IMR-90 (cell line): ENCODE measurements around the gene REV3L. TPM values are rescaled to one million over a fixed set of nuclear protein-coding genes. Genes with fewer than 3 reads are reported as not detected.

Experiments
- ATAC-seq: fragments of 200-7000 bp; cut with Tn5 transposase; 2 replicates; pipeline ENCODE4 v1.9.1; 2020; ENCODE audit warnings: low read depth, mild to moderate bottlenecking, moderate library complexity
- BruUV-seq: library from RNA; stranded (reverse); fragments of 400-500 nt; replicated peaks from 2 replicates; lab custom pipeline; 2021; lab: Mats Ljungman, UMichigan
- CTCF ChIA-PET: fragments of 300-600 bp; formaldehyde crosslinking; extraction: SDS; loops from one replicate; lab custom pipeline; 2021; ENCODE audit warnings: antibody characterized with exemption; lab: Yijun Ruan, JAX
- POLR2A ChIA-PET: fragments of 300-600 bp; sonication (Branson Sonifier 250); formaldehyde crosslinking; loops from one replicate; lab custom pipeline; 2022; ENCODE audit warnings: antibody characterized with exemption; ENCODE audit not compliant: unreplicated experiment; lab: Charles Lee
- DNase-seq: peaks from one replicate; pipeline ENCODE4 v3.0.0; 2013
- H2AFZ ChIP-seq: replicated peaks from 2 replicates; pipeline ENCODE3; 2013; ENCODE audit warnings: low read length, mild to moderate bottlenecking; ENCODE audit not compliant: poor library complexity
- H2AK5ac ChIP-seq: 2 replicates; pipeline ENCODE4 v1.6.1; 2013; ENCODE audit warnings: low read depth, low read length, inconsistent platforms
- H2AK9ac ChIP-seq: replicated peaks from 2 replicates; pipeline ENCODE3; 2013; ENCODE audit warnings: mild to moderate bottlenecking, low read depth, low read length, moderate library complexity; ENCODE audit not compliant: poor library complexity
- H2BK120ac ChIP-seq: 2 replicates; pipeline ENCODE4 v1.6.1; 2013; ENCODE audit warnings: low read depth, low read length, inconsistent platforms
- H2BK15ac ChIP-seq: 3 replicates; pipeline ENCODE4 v1.6.1; 2013; ENCODE audit warnings: low read depth, low read length, inconsistent platforms
- H2BK20ac ChIP-seq: 2 replicates; pipeline ENCODE4 v1.6.1; 2013; ENCODE audit warnings: low read depth, mild to moderate bottlenecking, inconsistent platforms, low read length, moderate library complexity
- H2BK5ac ChIP-seq: 2 replicates; pipeline ENCODE4 v1.6.1; 2013; ENCODE audit warnings: mild to moderate bottlenecking, low read depth, low read length, inconsistent platforms; ENCODE audit not compliant: poor library complexity, severe bottlenecking
- H3K14ac ChIP-seq: replicated peaks from 2 replicates; pipeline ENCODE4 v1.6.1; 2013; ENCODE audit warnings: low read depth, low read length, inconsistent platforms
- H3K18ac ChIP-seq: 2 replicates; pipeline ENCODE4 v1.6.1; 2013; ENCODE audit warnings: low read depth, low read length, control low read depth
- H3K23ac ChIP-seq: 2 replicates; pipeline ENCODE4 v1.6.1; 2013; ENCODE audit warnings: low read depth, low read length, inconsistent platforms
- H3K27ac ChIP-seq: 2 replicates; pipeline ENCODE4 v1.5.1; 2013; ENCODE audit warnings: mild to moderate bottlenecking, control low read depth, low read length; ENCODE audit not compliant: insufficient read depth
- H3K27me3 ChIP-seq: 2 replicates; pipeline ENCODE4 v1.6.1; 2013; ENCODE audit warnings: low read length; ENCODE audit not compliant: control insufficient read depth, insufficient read depth
- H3K36me3 ChIP-seq: 2 replicates; pipeline ENCODE4 v1.6.1; 2013; ENCODE audit warnings: low read length, mixed read lengths; ENCODE audit not compliant: control insufficient read depth, insufficient read depth
- H3K4ac ChIP-seq: 2 replicates; pipeline ENCODE4 v1.6.1; 2013; ENCODE audit warnings: low read depth, low read length, inconsistent platforms
- H3K4me1 ChIP-seq: 2 replicates; pipeline ENCODE4 v1.6.1; 2013; ENCODE audit warnings: low read length, mixed read lengths; ENCODE audit not compliant: control insufficient read depth, insufficient read depth
- H3K4me2 ChIP-seq: 2 replicates; pipeline ENCODE4 v1.6.1; 2013; ENCODE audit warnings: low read depth, mild to moderate bottlenecking, control low read depth, low read length, moderate library complexity
- H3K4me3 ChIP-seq: 2 replicates; pipeline ENCODE4 v1.5.1; 2013; ENCODE audit warnings: low read depth, mild to moderate bottlenecking, control low read depth, low read length, moderate library complexity; ENCODE audit not compliant: insufficient read depth
- H3K56ac ChIP-seq: 2 replicates; pipeline ENCODE4 v1.6.1; 2013; ENCODE audit warnings: low read length, inconsistent platforms; ENCODE audit not compliant: insufficient read depth; ENCODE audit errors: extremely low read depth
- H3K79me1 ChIP-seq, 2 experiments: 2 replicates each; pipeline ENCODE4 v1.6.1; 2013; ENCODE audit warnings: low read length in 2 of 2, inconsistent platforms in 1 of 2, low read depth in 1 of 2
- H3K9ac ChIP-seq: 2 replicates; pipeline ENCODE4 v1.6.1; 2013; ENCODE audit warnings: low read depth, low read length, control low read depth
- H3K9me1 ChIP-seq: 2 replicates; pipeline ENCODE4 v1.6.1; 2013; ENCODE audit warnings: low read length, inconsistent platforms; ENCODE audit not compliant: insufficient read depth
- H3K9me3 ChIP-seq: 2 replicates; pipeline ENCODE4 v1.6.1; 2013; ENCODE audit warnings: low read length; ENCODE audit not compliant: control insufficient read depth, insufficient read depth
- H4K20me1 ChIP-seq: 2 replicates; pipeline ENCODE4 v1.6.1; 2013; ENCODE audit warnings: low read length, inconsistent platforms; ENCODE audit not compliant: insufficient read depth
- H4K5ac ChIP-seq: 2 replicates; pipeline ENCODE4 v1.6.1; 2013; ENCODE audit warnings: mild to moderate bottlenecking, low read depth, low read length, control low read depth
- H4K8ac ChIP-seq, 2 experiments: 2 replicates each; pipeline ENCODE4 v1.6.1; 2013; ENCODE audit warnings: low read depth in 2 of 2, low read length in 2 of 2, control low read depth in 1 of 2, inconsistent platforms in 1 of 2
- H4K91ac ChIP-seq: 2 replicates; pipeline ENCODE4 v1.6.1; 2013; ENCODE audit warnings: low read depth, low read length, inconsistent platforms; ENCODE audit not compliant: insufficient read depth
- CEBPB ChIP-seq: IDR thresholded peaks from 2 replicates; pipeline ENCODE4 v1.6.1; 2012; ENCODE audit warnings: low read depth, low read length, improper control_type of control experiment
- FOS ChIP-seq: fragments of 150-350 bp; IDR thresholded peaks from 2 replicates; pipeline ENCODE4 v1.6.1; 2016; ENCODE audit warnings: low read depth, low read length
- MAZ ChIP-seq: IDR thresholded peaks from 2 replicates; pipeline ENCODE4 v1.6.1; 2012; ENCODE audit warnings: low read depth, mild to moderate bottlenecking, low read length, improper control_type of control experiment, moderate library complexity, borderline replicate concordance
- MXI1 ChIP-seq: IDR thresholded peaks from 2 replicates; pipeline ENCODE4 v1.6.1; 2012; ENCODE audit warnings: low read depth, mild to moderate bottlenecking, low read length, moderate library complexity, borderline replicate concordance
- RAD21 ChIP-seq: IDR thresholded peaks from 2 replicates; pipeline ENCODE4 v1.6.1; 2012; ENCODE audit warnings: low read length, improper control_type of control experiment
- RCOR1 ChIP-seq: IDR thresholded peaks from 2 replicates; pipeline ENCODE4 v1.6.1; 2012; ENCODE audit warnings: mild to moderate bottlenecking, low read length, improper control_type of control experiment; ENCODE audit not compliant: insufficient replicate concordance
- RFX5 ChIP-seq: IDR thresholded peaks from 2 replicates; pipeline ENCODE4 v1.8.0; 2012; ENCODE audit warnings: low read depth, mild to moderate bottlenecking, low read length, moderate library complexity
- WGBS, 2 experiments: methylation state at CpG; one replicate each; pipeline versions ENCODE4 v1.1.5 to v1.1.7; 2013; ENCODE audit warnings: missing lambda C conversion rate in 2 of 2; ENCODE audit not compliant: insufficient read length in 1 of 2; ENCODE audit errors: extremely low coverage in 2 of 2; 5-methylcytosine and 5-hydroxymethylcytosine counted together
- dilution Hi-C: fragments of 300-500 bp; cut with HindIII; formaldehyde crosslinking; loops from one replicate; pipeline ENCODE4 v1.14.3; 2018; ENCODE audit warnings: low sequenced_read_pairs; ENCODE audit not compliant: unreplicated experiment
- in situ Hi-C: fragments of 300-500 bp; cut with MboI; formaldehyde crosslinking; loops from 3 replicates; pipeline ENCODE4 v1.14.3; 2019; ENCODE audit warnings: low sequenced_read_pairs, inconsistent platforms, mixed read lengths
- intact Hi-C: fragments of 100-400 bp; cut with micrococcal nuclease; formaldehyde crosslinking; loops from 2 replicates; pipeline ENCODE4 v1.10.0; 2022
- polyA plus RNA-seq, 3 experiments: library from polyadenylated mRNA; depleted of rRNA; stranded (reverse); fragments of >200 nt; gene quantifications; 2 replicates each; pipeline ENCODE4 v1.2.3, GENCODE V29; 2012; ENCODE audit warnings: low replicate concordance in 1 of 3
- total RNA-seq: library from RNA; depleted of rRNA; stranded (reverse); fragments of >200 nt; gene quantifications from 2 replicates; pipeline ENCODE4 v1.2.3, GENCODE V29; 2012

REV3L gene
- total and polyA plus RNA-seq, 2 of the 4 experiments (the other 2 are of a cell fraction) = 7.4 to 15.4 TPM

DNA sequence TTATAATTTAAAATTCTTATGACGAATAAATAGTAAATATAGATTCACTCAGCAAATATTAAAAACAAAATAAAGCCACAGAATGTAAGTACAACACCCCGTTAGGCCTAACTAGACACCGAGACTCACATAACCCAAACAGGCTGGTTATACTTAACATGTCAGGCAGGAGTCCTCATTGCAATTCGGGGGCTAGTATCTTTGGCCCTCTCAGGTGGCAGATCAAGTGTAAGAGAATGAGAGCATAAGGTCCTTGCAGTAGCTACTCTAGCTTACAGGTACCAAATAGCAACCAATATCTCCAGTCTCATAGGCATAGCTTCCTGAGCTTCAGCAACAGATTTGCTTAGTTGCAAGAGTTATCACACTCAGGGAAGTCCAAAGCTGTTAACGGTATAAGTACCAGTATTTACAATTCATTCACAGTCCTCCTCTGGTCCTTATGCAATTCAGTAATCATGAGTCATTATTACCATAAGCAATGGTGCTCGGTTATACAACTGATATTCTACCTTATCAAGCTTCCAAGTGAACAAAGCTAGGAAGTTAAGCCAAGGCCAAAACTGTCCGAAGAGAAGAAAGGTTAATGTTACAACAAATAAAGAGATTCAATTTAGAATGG is 20.1 kb downstream of the REV3L start:
- Histone ChIP-seq H3K9ac (no peak overlapping the region), H3K27ac (no peak overlapping the region), H4K8ac (0 out of 4 replicates have a peak overlapping the region, but pooled peaks of 1 of the 2 experiments have one; percentile 23), H2BK20ac (no peak overlapping the region), H3K4me3 (no peak overlapping the region), H3K14ac (0 out of 2 replicates have a peak overlapping the region, but pooled peaks have one; percentile 5), H3K36me3 (peaks cover 7% of the 10 kb centered on the region), H2BK120ac (no peak overlapping the region; the same call in 1 of the 2 replicates), H2AFZ (no peak overlapping the region), H4K5ac (no peak overlapping the region), H3K9me3 (peaks cover 2% of the 10 kb centered on the region; the same call in 1 of the 2 replicates), H2AK5ac (no peak overlapping the region; the same call in 1 of the 2 replicates), H3K9me1 (peaks cover 10% of the 10 kb centered on the region), H2AK9ac (no peak overlapping the region), H3K18ac (no peak overlapping the region), H4K91ac (no peak overlapping the region), H3K56ac (no peak overlapping the region), H2BK5ac (peak overlapping the region; percentile 63), H4K20me1 (peaks cover 9% of the 10 kb centered on the region), H3K4me2 (peak overlapping the region; percentile 73), H2BK15ac (no peak overlapping the region), H3K4ac (peak overlapping the region; percentile 3; the same call in 1 of the 2 replicates), H3K23ac (peak overlapping the region; percentile 43), H3K79me1 (peaks cover 26 to 60% of the 10 kb centered on the region in 2 experiments; a peak in 3 of 4 replicates), H3K4me1 (peaks cover 6% of the 10 kb centered on the region), H3K27me3 (no peaks in the 10 kb centered on the region)
- BruUV-seq = no TSS peak
- DNase-seq (peak; percentile 88), ATAC-seq (peak; percentile 87)
- in situ Hi-C loops (loop anchor here (10.0 kb wide), 1 partner anchor 198 kb away; no protein-coding TSS in a partner anchor), dilution Hi-C loops (no loop called here), intact Hi-C loops (loop anchor here (5.0 kb wide), 1 partner anchor 36 kb away; no protein-coding TSS in a partner anchor)
- CTCF ChIA-PET = no interaction called here
- POLR2A ChIA-PET = no interaction called here
- TF ChIP-seq MXI1 = no peak
- TF ChIP-seq RFX5 = peak; percentile 66; the same call in 1 of the 2 replicates
- TF ChIP-seq MAZ = no peak
- TF ChIP-seq RAD21 = no peak
- TF ChIP-seq RCOR1 = no peak
- peak; percentile 86; the same call in 1 of the 2 replicates for TF ChIP-seq FOS
- peak; percentile 94 for TF ChIP-seq CEBPB
- WGBS, 2 experiments = no CpG with 5 or more reads among the region's 7 CpGs
